SK-N-SH treated with all-trans-retinoic acid at 6 μM for 48 hours (cell line): Measurements from ENCODE around the gene PSMA5.

Source experiments
- ARNTL ChIP-seq: fragments of 450-650 bp; formaldehyde crosslinking; IDR thresholded peaks from 2 replicates; pipeline ENCODE4 v1.5.0; 2020; ENCODE audit warnings: low read depth, mild to moderate bottlenecking, moderate library complexity, borderline replicate concordance
- CREB5 ChIP-seq: fragments of 250-450 bp; sonication (Bioruptor Pico); IDR thresholded peaks from 2 replicates; pipeline ENCODE4 v1.5.1; 2020; ENCODE audit warnings: low read depth, mild to moderate bottlenecking, moderate library complexity
- ESRRG ChIP-seq: fragments of 250-450 bp; sonication (Bioruptor Pico); IDR thresholded peaks from 2 replicates; pipeline ENCODE4 v1.6.1; 2021; ENCODE audit warnings: mild to moderate bottlenecking
- GLIS3 ChIP-seq: fragments of 250-450 bp; sonication (Bioruptor Pico); IDR thresholded peaks from 2 replicates; pipeline ENCODE4 v1.5.0; 2020; ENCODE audit warnings: mild to moderate bottlenecking, moderate library complexity
- PPARA ChIP-seq: fragments of 250-450 bp; sonication (Bioruptor Pico); IDR thresholded peaks from 2 replicates; pipeline ENCODE4 v1.5.0; 2020; ENCODE audit warnings: mild to moderate bottlenecking, borderline replicate concordance
- RARB ChIP-seq: fragments of 250-450 bp; sonication (Bioruptor Pico); IDR thresholded peaks from 2 replicates; pipeline ENCODE4 v1.8.0; 2021; ENCODE audit warnings: mild to moderate bottlenecking, moderate library complexity
- SNAI2 ChIP-seq: fragments of 250-450 bp; sonication (Bioruptor Pico); IDR thresholded peaks from 2 replicates; pipeline ENCODE4 v1.5.0; 2020; ENCODE audit warnings: mild to moderate bottlenecking, moderate library complexity
- TOX ChIP-seq: fragments of 250-450 bp; sonication (Bioruptor Pico); IDR thresholded peaks from 2 replicates; pipeline ENCODE4 v1.8.0; 2021; ENCODE audit warnings: mild to moderate bottlenecking, moderate library complexity, borderline replicate concordance
- ZC3H10 ChIP-seq: fragments of 250-450 bp; sonication (Bioruptor Pico); IDR thresholded peaks from 2 replicates; pipeline ENCODE4 v1.5.1; 2021; ENCODE audit warnings: mild to moderate bottlenecking, moderate library complexity
- ZFP3 ChIP-seq: fragments of 250-450 bp; sonication (Bioruptor Pico); IDR thresholded peaks from 2 replicates; pipeline ENCODE4 v1.5.0; 2020; ENCODE audit warnings: mild to moderate bottlenecking, moderate library complexity
- ZFP30 ChIP-seq: fragments of 450-650 bp; formaldehyde crosslinking; IDR thresholded peaks from 2 replicates; pipeline ENCODE4 v1.5.0; 2022; ENCODE audit warnings: mild to moderate bottlenecking, moderate library complexity
- ZNF565 ChIP-seq: fragments of 450-650 bp; formaldehyde crosslinking; conservative IDR thresholded peaks from 2 replicates; pipeline ENCODE4 v1.5.0; 2020; ENCODE audit warnings: low read depth, mild to moderate bottlenecking, moderate library complexity
- TF ChIP-seq, protein P1 (sequence below): fragments of 250-450 bp; sonication (Bioruptor Pico); IDR thresholded peaks from 2 replicates; pipeline ENCODE4 v1.8.0; 2020; ENCODE audit warnings: mild to moderate bottlenecking, moderate library complexity, borderline replicate concordance
- TF ChIP-seq, protein P2 (sequence below): fragments of 250-450 bp; sonication (Bioruptor Pico); IDR thresholded peaks from 2 replicates; pipeline ENCODE4 v1.5.1; 2021; ENCODE audit warnings: mild to moderate bottlenecking, moderate library complexity

DNA sequence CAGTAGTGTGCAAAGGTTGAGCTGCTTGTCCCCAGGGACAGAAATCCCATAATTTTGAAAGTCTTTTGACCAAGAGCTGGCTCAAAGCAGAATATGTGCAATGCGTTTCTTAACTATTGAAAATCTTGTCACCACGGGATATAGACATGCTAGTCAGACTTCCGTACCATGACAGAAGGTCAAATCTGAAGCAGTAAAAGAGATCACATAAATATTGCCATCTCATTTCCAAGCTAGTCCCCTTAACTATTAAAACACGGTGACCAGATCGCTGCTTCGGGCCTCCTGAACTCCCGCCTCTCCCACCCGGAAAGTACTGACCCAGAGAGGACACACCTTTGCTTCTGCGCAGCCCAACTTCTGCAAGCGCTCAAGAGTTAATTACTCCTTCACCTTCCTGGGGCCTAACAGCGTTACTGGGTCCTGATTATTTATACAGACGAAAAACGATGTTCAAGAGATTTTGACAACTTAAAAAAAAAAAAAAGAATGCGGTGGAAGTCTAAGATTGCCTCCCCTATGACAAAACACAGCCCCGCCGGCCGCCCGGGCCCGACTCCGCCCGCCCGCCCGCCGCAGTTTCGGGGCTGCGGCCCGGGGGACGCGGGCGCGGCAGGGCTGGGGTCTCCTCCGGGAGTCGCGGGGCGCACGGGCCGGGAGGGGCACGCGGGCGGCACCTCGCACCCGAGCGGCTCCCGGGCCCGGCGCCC lies 29.2 kb downstream of the PSMA5 start:
- TF ChIP-seq TOX (no peak), RARB (CRISPR knock-in tag) (no peak), ZFP30 (no peak), CREB5 (no peak), SNAI2 (CRISPR knock-in tag) (no peak), PPARA (CRISPR knock-in tag) (no peak), ARNTL (no peak), ZC3H10 (CRISPR knock-in tag) (no peak), ZNF565 (no peak), GLIS3 (CRISPR knock-in tag) (no peak), ESRRG (CRISPR knock-in tag) (no peak), ZFP3 (CRISPR knock-in tag) (no peak)
- TF ChIP-seq, protein P1, sequence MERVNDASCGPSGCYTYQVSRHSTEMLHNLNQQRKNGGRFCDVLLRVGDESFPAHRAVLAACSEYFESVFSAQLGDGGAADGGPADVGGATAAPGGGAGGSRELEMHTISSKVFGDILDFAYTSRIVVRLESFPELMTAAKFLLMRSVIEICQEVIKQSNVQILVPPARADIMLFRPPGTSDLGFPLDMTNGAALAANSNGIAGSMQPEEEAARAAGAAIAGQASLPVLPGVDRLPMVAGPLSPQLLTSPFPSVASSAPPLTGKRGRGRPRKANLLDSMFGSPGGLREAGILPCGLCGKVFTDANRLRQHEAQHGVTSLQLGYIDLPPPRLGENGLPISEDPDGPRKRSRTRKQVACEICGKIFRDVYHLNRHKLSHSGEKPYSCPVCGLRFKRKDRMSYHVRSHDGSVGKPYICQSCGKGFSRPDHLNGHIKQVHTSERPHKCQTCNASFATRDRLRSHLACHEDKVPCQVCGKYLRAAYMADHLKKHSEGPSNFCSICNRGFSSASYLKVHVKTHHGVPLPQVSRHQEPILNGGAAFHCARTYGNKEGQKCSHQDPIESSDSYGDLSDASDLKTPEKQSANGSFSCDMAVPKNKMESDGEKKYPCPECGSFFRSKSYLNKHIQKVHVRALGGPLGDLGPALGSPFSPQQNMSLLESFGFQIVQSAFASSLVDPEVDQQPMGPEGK, result no peak
- TF ChIP-seq, protein P2, sequence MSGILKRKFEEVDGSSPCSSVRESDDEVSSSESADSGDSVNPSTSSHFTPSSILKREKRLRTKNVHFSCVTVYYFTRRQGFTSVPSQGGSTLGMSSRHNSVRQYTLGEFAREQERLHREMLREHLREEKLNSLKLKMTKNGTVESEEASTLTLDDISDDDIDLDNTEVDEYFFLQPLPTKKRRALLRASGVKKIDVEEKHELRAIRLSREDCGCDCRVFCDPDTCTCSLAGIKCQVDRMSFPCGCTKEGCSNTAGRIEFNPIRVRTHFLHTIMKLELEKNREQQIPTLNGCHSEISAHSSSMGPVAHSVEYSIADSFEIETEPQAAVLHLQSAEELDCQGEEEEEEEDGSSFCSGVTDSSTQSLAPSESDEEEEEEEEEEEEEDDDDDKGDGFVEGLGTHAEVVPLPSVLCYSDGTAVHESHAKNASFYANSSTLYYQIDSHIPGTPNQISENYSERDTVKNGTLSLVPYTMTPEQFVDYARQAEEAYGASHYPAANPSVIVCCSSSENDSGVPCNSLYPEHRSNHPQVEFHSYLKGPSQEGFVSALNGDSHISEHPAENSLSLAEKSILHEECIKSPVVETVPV (CRISPR knock-in tag), result no peak
